ENCODE measurements around the gene P2RY2. TPM values are rescaled to one million over a fixed set of nuclear protein-coding genes. Genes with fewer than 3 reads are reported as not detected.

The P2RY2 gene
- polyA plus RNA-seq, 2 of the 4 experiments (the other 2 are of a cell fraction): 3.7 to 6.4 TPM

Other genes starting within 250 kb of the P2RY2 start
- gene FCHSD2, start 76.0 kb upstream of the P2RY2 start, polyA plus RNA-seq (2011; rRNA removed): 15.0 and 19.0 TPM in 2 replicates
- 9.4 to 10.5 TPM (median 10.5 TPM) in 3 replicates for gene FCHSD2, start 76.0 kb upstream of the P2RY2 start, polyA plus RNA-seq (2017; fragmentation: RNase III; extraction: RNeasy Plus Mini Kit Qiagen cat#74134 plus additional on column Dnase treatment)
- 6.8 and 8.4 TPM in 2 replicates for gene P2RY6, start 54.1 kb downstream of the P2RY2 start, polyA plus RNA-seq (2011; rRNA removed)
- gene P2RY6, start 54.1 kb downstream of the P2RY2 start, polyA plus RNA-seq (2017; fragmentation: RNase III; extraction: RNeasy Plus Mini Kit Qiagen cat#74134 plus additional on column Dnase treatment): 8.8 to 11.2 TPM (median 9.1 TPM) in 3 replicates
- gene ARHGEF17, start 90.0 kb downstream of the P2RY2 start, polyA plus RNA-seq (2011; rRNA removed): 7.0 and 11.0 TPM in 2 replicates
- 16.2 to 19.2 TPM (median 16.9 TPM) in 3 replicates for gene ARHGEF17, start 90.0 kb downstream of the P2RY2 start, polyA plus RNA-seq (2017; fragmentation: RNase III; extraction: RNeasy Plus Mini Kit Qiagen cat#74134 plus additional on column Dnase treatment)
- 2.9 TPM in 2 replicates for gene RELT, start 158.1 kb downstream of the P2RY2 start, polyA plus RNA-seq (2011; rRNA removed)
- gene RELT, start 158.1 kb downstream of the P2RY2 start, polyA plus RNA-seq (2017; fragmentation: RNase III; extraction: RNeasy Plus Mini Kit Qiagen cat#74134 plus additional on column Dnase treatment): 5.1 to 6.3 TPM (median 5.2 TPM) in 3 replicates

Measured in A549 (cell line).